Measurements from ENCODE around the gene TST. TPM values are rescaled to one million over a fixed set of nuclear protein-coding genes. Genes with fewer than 3 reads are reported as not detected.

TST gene
- total RNA-seq, 4 donors from 2014 or later: 27.0 to 44.8 (median 38.6) TPM

GRCh38 chr22:37021041-37021440 lies 1.8 kb upstream of the TST start:
- intact Hi-C loops (cut with DNase I): no loop called here

GRCh38 chr22:37020192-37020479 lies 889 bp upstream of the TST start:
- DNase-seq (ENCODE audit: extremely low spot score): no peak
- TF ChIP-seq CTCF (IDR thresholded peaks at IDR 0.05) (no peak), EP300 (IDR thresholded peaks at IDR 0.05) (no peak), POLR2AphosphoS5 (IDR thresholded peaks at IDR 0.05) (no peak), POLR2A (IDR thresholded peaks at IDR 0.05; ENCODE audit: low read depth) (no peak)
- H3K36me3 ChIP-seq: peaks cover 10 to 40% (median 20%) of the 10 kb centered on the region in 4 donors
- H3K9me3 ChIP-seq: no peaks in the 10 kb centered on the region
- H3K27ac ChIP-seq (replicated peaks in 1 of 4): peak overlapping the region; percentile 89 to 97 (median 94)
- WGBS: 0% methylated on average over 5 of the region's 5 CpGs
- H3K4me1 ChIP-seq: peaks cover 62 to 82% (median 67%) of the 10 kb centered on the region in 4 donors
- H3K27me3 ChIP-seq: no peaks in the 10 kb centered on the region
- intact Hi-C loops (cut with DNase I): no loop called here
- peak overlapping the region; percentile 86 to 98 (median 92) for H3K4me3 ChIP-seq

More at GRCh38 chr22:37021041-37021440, 1.8 kb upstream of the TST start:
- DNase-seq (ENCODE audit: extremely low spot score): no peak
- 91% methylated on average over 5 of the region's 5 CpGs for WGBS
- H3K4me1 ChIP-seq: peaks cover 56 to 74% (median 64%) of the 10 kb centered on the region in 4 donors
- H3K9me3 ChIP-seq: no peaks in the 10 kb centered on the region
- H3K4me3 ChIP-seq: peak overlapping the region; percentile 86 to 98 (median 92)
- H3K36me3 ChIP-seq: peaks cover 13 to 50% (median 28%) of the 10 kb centered on the region in 4 donors
- peak overlapping the region in 1 of 4 donors; percentile 97 for H3K27ac ChIP-seq (replicated peaks in 1 of 4)
- H3K27me3 ChIP-seq: no peaks in the 10 kb centered on the region
- TF ChIP-seq EP300 (IDR thresholded peaks at IDR 0.05) (no peak), POLR2AphosphoS5 (IDR thresholded peaks at IDR 0.05) (no peak), CTCF (IDR thresholded peaks at IDR 0.05) (no peak), POLR2A (IDR thresholded peaks at IDR 0.05; ENCODE audit: low read depth) (no peak)

- intact Hi-C loops (cut with DNase I): no loop called here
- 1% methylated on average over 13 of the region's 35 CpGs for WGBS
- peak; percentile 93 for DNase-seq (ENCODE audit: extremely low spot score)
Observed at GRCh38 chr22:37018815-37019308, 385 bp downstream of the TST start.

GRCh38 chr22:37018086-37018814 lies 997 bp downstream of the TST start:
- H3K9me3 ChIP-seq: no peaks in the 10 kb centered on the region
- H3K36me3 ChIP-seq: peaks cover 0 to 22% (median 8%) of the 10 kb centered on the region in 4 donors
- no peak for DNase-seq (ENCODE audit: extremely low spot score)
- TF ChIP-seq CTCF (IDR thresholded peaks at IDR 0.05): no peak
- TF ChIP-seq POLR2A (IDR thresholded peaks at IDR 0.05; ENCODE audit: low read depth): no peak
- TF ChIP-seq EP300 (IDR thresholded peaks at IDR 0.05): no peak
- TF ChIP-seq POLR2AphosphoS5 (IDR thresholded peaks at IDR 0.05): no peak
- 37% methylated on average over 20 of the region's 45 CpGs for WGBS
- peaks cover 62 to 78% (median 71%) of the 10 kb centered on the region in 4 donors for H3K4me1 ChIP-seq
- H3K27ac ChIP-seq (replicated peaks in 1 of 4): peak overlapping the region; percentile 89 to 97 (median 94)
- no peaks in the 10 kb centered on the region for H3K27me3 ChIP-seq
- H3K4me3 ChIP-seq: peak overlapping the region; percentile 86 to 98 (median 92)
- intact Hi-C loops (cut with DNase I): no loop called here

More at GRCh38 chr22:37018815-37019308, 385 bp downstream of the TST start:
- H3K27ac ChIP-seq (replicated peaks in 1 of 4): peak overlapping the region; percentile 89 to 97 (median 94)
- H3K27me3 ChIP-seq: no peaks in the 10 kb centered on the region
- H3K36me3 ChIP-seq: peaks cover 0 to 28% (median 9%) of the 10 kb centered on the region in 4 donors
- H3K4me3 ChIP-seq: peak overlapping the region; percentile 86 to 98 (median 92)
- H3K9me3 ChIP-seq: no peaks in the 10 kb centered on the region
- peaks cover 64 to 81% (median 73%) of the 10 kb centered on the region in 4 donors for H3K4me1 ChIP-seq
- TF ChIP-seq POLR2A (IDR thresholded peaks at IDR 0.05; ENCODE audit: low read depth) (no peak), EP300 (IDR thresholded peaks at IDR 0.05) (no peak), POLR2AphosphoS5 (IDR thresholded peaks at IDR 0.05) (peak in 1 of 2 donors; percentile 25)

DNA sequence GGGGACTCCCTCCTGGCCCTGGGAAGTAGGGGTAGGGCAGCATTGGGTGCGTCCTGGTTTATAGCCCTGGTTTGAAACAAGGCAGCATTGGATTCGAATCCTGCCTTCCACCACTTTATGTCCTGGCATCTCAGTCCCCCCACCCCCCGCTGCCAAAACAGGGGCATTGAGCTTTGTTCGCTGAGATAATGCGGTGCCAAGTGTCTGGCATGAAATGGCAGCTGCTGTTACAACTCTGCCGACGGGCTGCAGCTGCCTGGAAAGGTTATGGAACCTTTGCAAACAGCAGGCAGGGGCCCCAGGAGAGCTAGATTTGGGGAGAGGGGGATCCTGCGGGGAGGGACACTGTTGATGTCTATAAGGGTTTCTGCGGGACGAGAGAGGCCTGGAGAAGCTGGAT lies 1.9 kb downstream of the TST start:
- WGBS: 83% methylated on average over 9 of the region's 10 CpGs
- Histone ChIP-seq H3K27me3 (no peaks in the 10 kb centered on the region), H3K4me1 (peaks cover 63 to 73% (median 67%) of the 10 kb centered on the region in 4 donors), H3K9me3 (no peaks in the 10 kb centered on the region), H3K27ac (replicated peaks in 1 of 4) (peak overlapping the region; percentile 15 to 58 (median 38)), H3K4me3 (peak overlapping the region in 1 of 4 donors; percentile 8), H3K36me3 (peaks cover 0 to 16% (median 8%) of the 10 kb centered on the region in 4 donors)
- TF ChIP-seq CTCF (IDR thresholded peaks at IDR 0.05) (no peak), POLR2AphosphoS5 (IDR thresholded peaks at IDR 0.05) (no peak), POLR2A (IDR thresholded peaks at IDR 0.05; ENCODE audit: low read depth) (no peak), EP300 (IDR thresholded peaks at IDR 0.05) (no peak)
- no peak for DNase-seq (ENCODE audit: extremely low spot score)
- intact Hi-C loops (cut with DNase I): no loop called here
